Adrenal gland (tissue), 5 donors: ENCODE data around the gene TAF6.

Experiments used
- POLR2A ChIP-seq, 2 donors: fragments of 450-650 bp; IDR thresholded peaks; one replicate each; pipeline ENCODE4 v1.6.1; 2017; ENCODE audit warnings: antibody characterized with exemption in 2 of 2, mild to moderate bottlenecking in 2 of 2, moderate library complexity in 1 of 2
- TF ChIP-seq, protein P1 (sequence below), 6 experiments: fragments of 450-650 bp in 4 of 6; fragments of 200-600 bp in 2 of 6; sonication (generic) in 1 of 6; IDR thresholded peaks; 1 replicate in 5 of 6; 2 replicates in 1 of 6; pipeline versions ENCODE4 v1.5.1 to v1.8.0; 2016 to 2021; ENCODE audit warnings: antibody characterized with exemption in 6 of 6, mild to moderate bottlenecking in 2 of 6, moderate library complexity in 1 of 6
- donor health status: DM: no; HTN: no; CAD: no.

DNA sequence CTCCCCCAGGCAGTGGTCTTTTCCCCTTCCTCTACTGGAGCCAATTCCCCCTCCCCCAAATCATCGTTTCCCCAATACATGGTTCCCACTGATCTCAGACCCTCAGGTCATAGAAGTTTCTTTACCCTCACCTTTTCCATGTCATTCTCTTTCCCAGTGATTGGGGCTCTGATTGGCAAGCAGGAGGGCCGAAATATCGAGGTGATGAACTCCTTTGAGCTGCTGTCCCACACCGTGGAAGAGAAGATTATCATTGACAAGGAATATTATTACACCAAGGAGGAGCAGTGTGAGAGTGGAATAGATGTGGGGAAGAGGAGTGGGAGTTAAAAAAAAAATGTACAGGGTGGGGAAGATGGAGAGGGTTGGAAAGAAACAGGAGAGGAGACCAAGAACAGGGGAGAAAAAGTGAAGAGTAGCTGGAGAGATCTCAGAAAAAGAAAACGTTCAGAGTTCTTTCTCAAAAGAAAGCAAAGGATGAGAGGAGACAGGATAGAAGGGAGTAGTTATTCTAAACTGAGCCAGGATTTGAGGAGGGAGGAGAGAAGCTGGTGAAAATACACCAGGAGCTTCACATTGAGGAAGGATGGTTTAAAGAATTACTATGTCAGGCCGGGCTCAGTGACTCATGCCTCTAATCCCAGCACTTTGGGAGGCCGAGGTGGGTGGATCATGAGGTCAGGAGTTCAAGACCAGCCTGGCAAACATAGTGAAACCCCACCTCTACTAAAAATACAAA, 29.5 kb downstream of the TAF6 start:
- TF ChIP-seq, protein P1, sequence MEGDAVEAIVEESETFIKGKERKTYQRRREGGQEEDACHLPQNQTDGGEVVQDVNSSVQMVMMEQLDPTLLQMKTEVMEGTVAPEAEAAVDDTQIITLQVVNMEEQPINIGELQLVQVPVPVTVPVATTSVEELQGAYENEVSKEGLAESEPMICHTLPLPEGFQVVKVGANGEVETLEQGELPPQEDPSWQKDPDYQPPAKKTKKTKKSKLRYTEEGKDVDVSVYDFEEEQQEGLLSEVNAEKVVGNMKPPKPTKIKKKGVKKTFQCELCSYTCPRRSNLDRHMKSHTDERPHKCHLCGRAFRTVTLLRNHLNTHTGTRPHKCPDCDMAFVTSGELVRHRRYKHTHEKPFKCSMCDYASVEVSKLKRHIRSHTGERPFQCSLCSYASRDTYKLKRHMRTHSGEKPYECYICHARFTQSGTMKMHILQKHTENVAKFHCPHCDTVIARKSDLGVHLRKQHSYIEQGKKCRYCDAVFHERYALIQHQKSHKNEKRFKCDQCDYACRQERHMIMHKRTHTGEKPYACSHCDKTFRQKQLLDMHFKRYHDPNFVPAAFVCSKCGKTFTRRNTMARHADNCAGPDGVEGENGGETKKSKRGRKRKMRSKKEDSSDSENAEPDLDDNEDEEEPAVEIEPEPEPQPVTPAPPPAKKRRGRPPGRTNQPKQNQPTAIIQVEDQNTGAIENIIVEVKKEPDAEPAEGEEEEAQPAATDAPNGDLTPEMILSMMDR (IDR thresholded peaks at IDR 0.05), result no peak
- TF ChIP-seq POLR2A (IDR thresholded peaks at IDR 0.05), result no peak
